Measurements from ENCODE around the gene NEK10.
"Not testable (repeated sequence)": the region's sequence is repeated elsewhere in the genome, so short reads cannot be mapped to it uniquely, and the experiment has no call there.

NEK10 gene

DNA sequence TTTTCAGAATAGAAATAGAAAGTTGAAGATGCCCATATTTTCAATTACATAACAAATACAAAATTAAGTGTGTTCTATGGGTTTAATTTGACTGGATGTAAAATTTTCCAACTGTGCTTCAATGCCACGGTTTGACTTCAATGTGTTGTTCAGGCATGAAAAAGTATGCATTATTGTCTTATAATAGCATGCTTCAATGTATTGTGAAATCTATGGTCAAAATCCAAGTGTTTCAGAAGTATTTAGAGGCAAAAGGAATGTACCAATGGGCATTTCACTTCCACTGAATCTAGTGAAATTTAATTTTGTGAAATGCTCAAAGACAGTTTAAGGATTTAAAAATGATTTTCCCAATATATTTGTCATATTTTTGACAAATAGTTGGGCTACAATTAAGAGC is 16.0 kb downstream of the NEK10 start:
- FAIRE-seq (no peak), DNase-seq (ENCODE audit: extremely low spot score, insufficient read length, low read depth) (no peak)

DNA sequence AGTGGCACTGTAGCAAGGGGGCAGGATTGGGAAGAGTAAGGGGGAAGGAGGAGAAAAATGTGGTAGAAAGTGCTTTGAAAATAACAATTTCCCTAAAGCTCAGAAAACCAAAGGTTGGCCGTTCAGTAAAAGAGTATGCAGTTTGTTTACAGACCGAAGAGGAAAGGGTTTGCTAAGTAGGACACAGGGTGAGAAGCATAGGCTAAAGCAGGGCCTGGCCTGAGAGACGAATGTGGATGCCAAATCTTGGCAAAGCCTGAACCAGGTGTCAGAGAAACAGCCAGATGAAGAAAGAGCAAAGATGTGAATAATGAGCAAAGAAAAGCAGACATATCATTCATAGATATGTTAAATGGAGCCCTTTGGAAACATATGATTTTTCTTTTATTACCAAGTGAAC is 17.1 kb downstream of the NEK10 start:
- DNase-seq (ENCODE audit: extremely low spot score, insufficient read length, low read depth) (no peak), FAIRE-seq (no peak)

DNA sequence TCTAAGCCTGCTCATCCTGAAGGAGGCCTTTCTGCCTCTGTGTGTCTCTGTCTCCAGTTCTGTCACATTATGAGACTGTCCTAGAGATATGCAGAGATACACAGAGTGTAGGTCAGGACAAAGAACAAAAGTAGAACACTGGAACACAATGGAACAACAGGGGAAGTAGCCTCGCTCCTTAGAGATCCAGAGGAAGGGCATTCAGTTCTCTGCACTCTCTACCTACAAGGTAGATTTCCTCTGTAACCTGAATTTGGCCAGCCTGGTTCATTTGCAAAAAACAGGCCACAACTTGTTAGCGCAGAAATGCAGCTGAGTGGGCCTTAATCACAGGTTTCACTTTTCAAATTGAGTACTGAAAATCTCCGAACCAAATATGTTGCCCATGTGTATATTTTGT is 19.4 kb downstream of the NEK10 start:
- DNase-seq (ENCODE audit: extremely low spot score, insufficient read length, low read depth) = no peak
- FAIRE-seq = peak; percentile 67

- DNase-seq (ENCODE audit: extremely low spot score, insufficient read length, low read depth) (no peak), FAIRE-seq (no peak)
Measured at GRCh38 chr3:27345959-27346865, 23.0 kb downstream of the NEK10 start.

DNA sequence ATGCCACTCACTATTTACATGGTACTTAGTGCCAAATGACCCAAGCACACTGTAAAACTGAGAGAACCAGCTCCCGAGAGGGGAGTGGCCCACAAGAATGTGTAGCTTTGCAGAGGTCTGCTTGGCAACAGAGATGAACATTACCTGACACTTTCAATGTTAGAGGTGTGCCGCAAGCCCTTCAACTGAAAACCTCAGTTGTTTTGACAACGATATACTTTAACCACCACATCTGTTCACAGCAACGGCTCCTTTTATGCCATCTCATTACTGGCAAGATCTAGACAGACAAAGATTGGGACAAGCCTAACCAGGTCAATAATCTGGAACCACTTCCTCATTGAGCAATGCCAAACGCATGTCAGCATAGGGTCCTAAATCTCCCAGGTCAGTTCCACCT is 23.7 kb downstream of the NEK10 start:
- DNase-seq (ENCODE audit: extremely low spot score, insufficient read length, low read depth) (no peak), FAIRE-seq (no peak)

- no peak for DNase-seq (ENCODE audit: extremely low spot score, insufficient read length, low read depth)
- FAIRE-seq = no peak
Measured at GRCh38 chr3:27345045-27345444, 24.1 kb downstream of the NEK10 start.

- no peak for DNase-seq (ENCODE audit: extremely low spot score, insufficient read length, low read depth)
- FAIRE-seq = no peak
Measured at GRCh38 chr3:27344192-27344591, 25.0 kb downstream of the NEK10 start.

DNA sequence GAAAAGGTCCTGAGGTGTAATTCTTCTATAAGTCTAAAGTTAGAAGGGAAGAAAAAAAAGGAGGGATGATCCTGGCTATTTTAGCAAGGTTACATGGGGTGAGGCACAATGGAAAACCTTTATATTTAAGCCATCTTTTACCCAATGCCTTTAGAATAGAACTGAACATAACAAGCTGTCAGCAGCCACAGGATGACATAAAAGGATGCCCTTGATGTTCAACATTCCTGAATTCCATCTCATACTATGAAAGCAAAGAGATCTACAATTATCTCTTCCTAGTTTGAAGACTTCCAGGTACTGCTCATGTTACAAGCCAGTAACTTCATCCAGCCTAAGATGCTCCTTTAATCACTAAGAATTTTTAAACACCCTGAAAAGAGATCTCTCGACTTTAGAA is 26.9 kb downstream of the NEK10 start:
- FAIRE-seq (no peak), DNase-seq (ENCODE audit: extremely low spot score, insufficient read length, low read depth) (no peak)

DNA sequence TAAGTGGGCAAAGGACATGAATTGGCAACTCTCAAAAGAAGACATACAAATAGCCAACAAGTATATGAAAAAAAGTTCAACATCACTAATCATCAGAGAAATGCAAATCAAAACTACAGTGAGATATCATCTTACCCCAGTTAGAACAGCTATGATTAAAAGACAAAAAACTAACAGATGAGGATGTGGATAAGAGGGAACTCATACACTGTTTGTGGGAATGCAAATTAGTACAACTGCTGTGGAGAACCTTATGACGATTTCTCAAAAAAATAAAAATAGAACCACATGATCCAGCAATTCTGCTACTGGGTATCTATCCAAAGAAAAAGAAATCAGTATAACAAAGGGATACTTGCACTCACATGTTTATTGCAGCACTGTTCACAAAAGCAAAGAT is 28.6 kb downstream of the NEK10 start:
- DNase-seq (ENCODE audit: extremely low spot score, insufficient read length, low read depth) = no peak
- peak; percentile 42 for FAIRE-seq

GRCh38 chr3:27335571-27335970 is 33.6 kb downstream of the NEK10 start:
- no peak for FAIRE-seq
- no peak for DNase-seq (ENCODE audit: extremely low spot score, insufficient read length, low read depth)

- FAIRE-seq = no peak
Measured at GRCh38 chr3:27333843-27334242, 35.3 kb downstream of the NEK10 start.

DNA sequence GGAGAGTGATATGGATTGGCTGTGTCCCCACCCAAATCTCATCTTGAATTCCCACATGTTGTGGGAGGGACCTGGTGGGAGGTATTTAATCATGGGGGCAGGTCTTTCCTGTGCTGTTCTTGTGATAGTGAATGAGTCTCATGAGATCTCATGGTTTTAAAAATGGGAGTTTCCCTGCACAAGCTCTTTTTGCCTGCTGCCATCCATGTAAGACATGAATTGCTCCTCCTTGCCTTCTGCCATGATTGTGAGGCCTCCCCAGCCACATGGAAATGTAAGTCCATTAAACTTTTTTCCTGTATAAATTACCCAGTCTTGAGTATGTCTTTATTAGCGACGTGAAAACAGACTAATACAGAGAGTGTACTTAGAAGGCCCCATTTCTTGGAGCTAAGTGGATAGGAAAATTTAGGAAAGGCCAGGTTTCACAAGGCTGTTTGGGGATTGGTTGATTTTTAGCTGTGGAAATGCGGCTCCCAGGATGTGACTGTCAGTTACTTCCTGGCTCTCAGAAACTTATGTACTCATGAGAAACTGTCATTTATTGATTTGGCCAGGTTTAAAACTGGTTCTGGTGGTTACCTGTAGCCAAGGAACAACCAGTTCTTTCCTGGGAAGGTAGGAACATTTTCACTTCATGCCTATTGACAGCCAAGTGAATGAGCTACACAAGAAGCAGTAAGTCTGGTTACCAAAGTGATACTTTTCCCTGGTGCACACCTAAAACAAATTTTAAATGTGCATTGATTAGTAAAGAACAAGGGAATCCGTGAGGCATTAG is 40.0 kb downstream of the NEK10 start:
- not testable (repeated sequence) for FAIRE-seq; DNase-seq (ENCODE audit: extremely low spot score, insufficient read length, low read depth)

More at GRCh38 chr3:27333843-27334242, 35.3 kb downstream of the NEK10 start:
- no peak for DNase-seq (ENCODE audit: extremely low spot score, insufficient read length, low read depth)

- FAIRE-seq (no peak), DNase-seq (ENCODE audit: extremely low spot score, insufficient read length, low read depth) (no peak)
Measured at GRCh38 chr3:27326629-27327545, 42.3 kb downstream of the NEK10 start.

- DNase-seq (ENCODE audit: extremely low spot score, insufficient read length, low read depth) (no peak), FAIRE-seq (no peak)
Measured at GRCh38 chr3:27326202-27326601, 43.0 kb downstream of the NEK10 start.

DNA sequence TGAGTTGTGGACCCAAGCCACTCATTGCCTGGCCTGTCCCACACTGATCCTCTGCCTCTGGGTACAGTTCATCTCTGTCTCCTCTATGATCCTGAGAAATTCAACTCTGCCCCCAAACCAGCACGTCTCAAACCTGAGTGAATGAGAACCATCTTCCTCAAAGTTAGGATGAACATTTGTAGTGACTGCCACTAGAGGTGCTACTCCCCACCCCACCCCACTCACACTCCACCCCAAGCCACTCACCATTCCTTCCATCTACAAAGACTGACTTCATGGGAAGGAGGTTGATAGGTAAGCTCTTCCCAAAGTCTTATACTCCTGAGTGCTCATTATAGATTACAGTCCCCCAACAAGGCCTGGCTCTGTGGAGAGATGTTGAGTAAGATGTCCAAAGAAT is 43.8 kb downstream of the NEK10 start:
- DNase-seq (ENCODE audit: extremely low spot score, insufficient read length, low read depth) (no peak), FAIRE-seq (no peak)

GRCh38 chr3:27324686-27325085 is 44.5 kb downstream of the NEK10 start:
- no peak for FAIRE-seq
- DNase-seq (ENCODE audit: extremely low spot score, insufficient read length, low read depth) = no peak

DNA sequence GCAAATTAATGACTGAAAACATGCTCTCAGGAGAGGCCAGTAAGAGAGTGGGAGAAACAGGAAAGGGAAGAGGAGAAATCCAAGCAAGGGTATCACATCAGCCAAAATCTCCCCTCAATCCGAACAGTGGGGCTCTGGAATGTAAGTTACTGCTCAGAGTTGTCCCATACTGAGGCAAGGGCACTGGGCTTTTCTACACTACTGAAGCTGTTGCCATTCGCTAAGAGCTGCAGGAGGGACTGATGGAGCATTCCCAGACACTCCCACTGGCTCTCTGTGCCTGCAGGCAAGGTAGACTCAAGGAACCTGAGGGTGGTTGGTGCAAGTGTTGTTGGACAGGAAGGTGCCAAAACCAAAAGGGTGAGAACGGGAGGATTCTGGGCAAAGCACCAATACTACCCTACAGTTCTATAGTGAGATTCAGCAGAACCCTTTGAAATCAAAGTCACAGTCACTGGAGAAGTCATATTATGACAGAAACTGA is 46.1 kb downstream of the NEK10 start:
- FAIRE-seq (no peak), DNase-seq (ENCODE audit: extremely low spot score, insufficient read length, low read depth) (no peak)

DNA sequence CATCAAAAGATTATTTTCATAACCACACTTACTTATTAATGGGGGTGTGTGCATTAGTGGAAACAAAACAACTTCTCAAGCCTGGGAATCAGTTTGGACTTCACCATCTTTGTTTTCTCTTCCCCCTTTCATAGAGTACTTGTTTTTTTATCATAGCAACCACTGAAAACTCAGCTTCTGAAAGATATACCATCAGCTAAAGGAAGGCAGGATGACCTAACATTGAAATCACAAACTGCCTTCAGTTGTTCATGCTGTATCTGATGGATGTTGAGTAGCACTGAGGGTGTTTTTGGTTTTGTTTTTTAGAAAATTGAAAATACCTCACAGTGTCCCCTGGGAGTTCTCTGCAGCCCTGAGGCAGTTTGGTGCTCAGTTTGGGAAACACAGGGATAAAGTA is 46.5 kb downstream of the NEK10 start:
- DNase-seq (ENCODE audit: extremely low spot score, insufficient read length, low read depth) (no peak), FAIRE-seq (no peak)

GRCh38 chr3:27319847-27320526 is 49.2 kb downstream of the NEK10 start:
- FAIRE-seq = no peak
- no peak for DNase-seq (ENCODE audit: extremely low spot score, insufficient read length, low read depth)
